ENCODE measurements around the gene AKR1C8.
"Not testable (repeated sequence)": the region's sequence is repeated elsewhere in the genome, so short reads cannot be mapped to it uniquely, and the experiment has no call there.

AKR1C8 gene

GRCh38 chr10:5117026-5117425 lies 67.9 kb downstream of the AKR1C8 start:
- Histone ChIP-seq H3K36me3 (ENCODE audit: control insufficient read depth in 1 of 2, insufficient read depth in 2 of 2, low read length in 2 of 2) (no peaks in the 10 kb centered on the region), H3K9me3 (ENCODE audit: control insufficient read depth in 1 of 2, low read length in 2 of 2) (no peaks in the 10 kb centered on the region), H3K27ac (ENCODE audit: low read depth, low read length) (no peak overlapping the region), H3K4me1 (ENCODE audit: control insufficient read depth in 1 of 2, insufficient read depth in 2 of 2, low read length in 2 of 2) (no peaks in the 10 kb centered on the region), H3K4me3 (ENCODE audit: low read depth in 1 of 2, low read length in 2 of 2) (no peak overlapping the region), H3K9ac (ENCODE audit: low read depth in 1 of 2, low read length in 2 of 2) (no peak overlapping the region), H3K27me3 (ENCODE audit: control insufficient read depth in 1 of 2, insufficient read depth in 2 of 2, low read length in 2 of 2) (no peaks in the 10 kb centered on the region)

DNA sequence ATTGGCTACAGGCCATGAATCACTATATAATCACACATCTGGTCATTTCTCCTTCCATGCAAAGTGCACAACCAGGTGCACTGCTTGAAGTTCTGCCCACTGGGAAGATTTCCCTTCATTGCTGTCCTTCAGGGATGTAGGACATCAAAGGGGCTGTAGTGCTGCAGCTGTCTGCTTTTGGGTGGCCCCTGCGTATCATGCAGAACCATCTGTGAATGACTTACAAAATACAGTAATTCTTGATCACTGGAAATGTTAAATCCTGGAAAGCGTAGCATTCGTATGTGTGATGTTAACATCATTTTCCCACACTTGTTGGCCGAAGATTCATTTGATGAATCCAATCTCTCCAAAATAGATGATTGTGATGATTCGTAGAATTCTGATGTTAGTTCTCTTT lies 68.3 kb downstream of the AKR1C8 start:
- H3K4me3 ChIP-seq (ENCODE audit: low read depth in 1 of 2, low read length in 2 of 2): no peak overlapping the region
- H3K4me1 ChIP-seq (ENCODE audit: control insufficient read depth in 1 of 2, insufficient read depth in 2 of 2, low read length in 2 of 2): no peaks in the 10 kb centered on the region

DNA sequence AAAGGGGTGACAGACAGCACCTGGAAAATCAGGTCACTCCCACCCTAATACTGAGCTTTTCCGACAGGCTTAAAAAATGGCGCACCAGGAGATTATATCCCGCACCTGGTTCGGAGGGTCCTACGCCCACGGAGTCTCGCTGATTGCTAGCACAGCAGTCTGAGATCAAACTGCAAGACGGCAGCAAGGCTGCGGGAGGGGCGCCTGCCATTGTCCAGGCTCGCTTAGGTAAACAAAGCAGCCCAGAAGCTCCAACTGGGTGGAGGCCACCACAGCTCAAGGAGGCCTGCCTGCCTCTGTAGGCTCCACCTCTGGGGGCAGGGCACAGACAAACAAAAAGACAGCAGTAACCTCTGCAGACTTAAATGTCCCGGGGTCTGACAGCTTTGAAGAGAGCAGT lies 75.1 kb downstream of the AKR1C8 start:
- H3K4me3 ChIP-seq (ENCODE audit: low read depth in 1 of 2, low read length in 2 of 2): not testable (repeated sequence)

More for the DNA sequence above, 68.3 kb downstream of the AKR1C8 start:
- no peaks in the 10 kb centered on the region for H3K36me3 ChIP-seq (ENCODE audit: control insufficient read depth in 1 of 2, insufficient read depth in 2 of 2, low read length in 2 of 2)
- H3K27me3 ChIP-seq (ENCODE audit: control insufficient read depth in 1 of 2, insufficient read depth in 2 of 2, low read length in 2 of 2): no peaks in the 10 kb centered on the region
- H3K9me3 ChIP-seq (ENCODE audit: control insufficient read depth in 1 of 2, low read length in 2 of 2): no peaks in the 10 kb centered on the region
- H3K27ac ChIP-seq (ENCODE audit: low read depth, low read length): no peak overlapping the region
- no peak overlapping the region for H3K9ac ChIP-seq (ENCODE audit: low read depth in 1 of 2, low read length in 2 of 2)

GRCh38 chr10:5108658-5109416 lies 76.1 kb downstream of the AKR1C8 start:
- no peaks in the 10 kb centered on the region for H3K4me1 ChIP-seq (ENCODE audit: control insufficient read depth in 1 of 2, insufficient read depth in 2 of 2, low read length in 2 of 2)

More for the DNA sequence above, 75.1 kb downstream of the AKR1C8 start:
- not testable (repeated sequence) for H3K4me1 ChIP-seq (ENCODE audit: control insufficient read depth in 1 of 2, insufficient read depth in 2 of 2, low read length in 2 of 2); H3K27ac ChIP-seq (ENCODE audit: low read depth, low read length); H3K9ac ChIP-seq (ENCODE audit: low read depth in 1 of 2, low read length in 2 of 2); H3K9me3 ChIP-seq (ENCODE audit: control insufficient read depth in 1 of 2, low read length in 2 of 2); H3K27me3 ChIP-seq (ENCODE audit: control insufficient read depth in 1 of 2, insufficient read depth in 2 of 2, low read length in 2 of 2)
- H3K36me3 ChIP-seq (ENCODE audit: control insufficient read depth in 1 of 2, insufficient read depth in 2 of 2, low read length in 2 of 2): peaks cover 15 to 33% of the 10 kb centered on the region in 2 donors

GRCh38 chr10:5107860-5108526 lies 77.0 kb downstream of the AKR1C8 start:
- H3K9ac ChIP-seq (ENCODE audit: low read depth in 1 of 2, low read length in 2 of 2): no peak overlapping the region
- H3K9me3 ChIP-seq (ENCODE audit: control insufficient read depth in 1 of 2, low read length in 2 of 2): peaks cover 0 to 4% of the 10 kb centered on the region in 2 donors
- no peaks in the 10 kb centered on the region for H3K27me3 ChIP-seq (ENCODE audit: control insufficient read depth in 1 of 2, insufficient read depth in 2 of 2, low read length in 2 of 2)
- no peaks in the 10 kb centered on the region for H3K4me1 ChIP-seq (ENCODE audit: control insufficient read depth in 1 of 2, insufficient read depth in 2 of 2, low read length in 2 of 2)
- no peak overlapping the region for H3K4me3 ChIP-seq (ENCODE audit: low read depth in 1 of 2, low read length in 2 of 2)
- H3K27ac ChIP-seq (ENCODE audit: low read depth, low read length): no peak overlapping the region
- peaks cover 15 to 39% of the 10 kb centered on the region in 2 donors for H3K36me3 ChIP-seq (ENCODE audit: control insufficient read depth in 1 of 2, insufficient read depth in 2 of 2, low read length in 2 of 2)

More at GRCh38 chr10:5108658-5109416, 76.1 kb downstream of the AKR1C8 start:
- H3K27ac ChIP-seq (ENCODE audit: low read depth, low read length): no peak overlapping the region
- H3K4me3 ChIP-seq (ENCODE audit: low read depth in 1 of 2, low read length in 2 of 2): no peak overlapping the region
- H3K9me3 ChIP-seq (ENCODE audit: control insufficient read depth in 1 of 2, low read length in 2 of 2): peaks cover 0 to 4% of the 10 kb centered on the region in 2 donors
- no peaks in the 10 kb centered on the region for H3K27me3 ChIP-seq (ENCODE audit: control insufficient read depth in 1 of 2, insufficient read depth in 2 of 2, low read length in 2 of 2)
- H3K36me3 ChIP-seq (ENCODE audit: control insufficient read depth in 1 of 2, insufficient read depth in 2 of 2, low read length in 2 of 2): peaks cover 15 to 33% of the 10 kb centered on the region in 2 donors
- no peak overlapping the region for H3K9ac ChIP-seq (ENCODE audit: low read depth in 1 of 2, low read length in 2 of 2)

- Histone ChIP-seq H3K36me3 (ENCODE audit: control insufficient read depth in 1 of 2, insufficient read depth in 2 of 2, low read length in 2 of 2) (peaks cover 15 to 44% of the 10 kb centered on the region in 2 donors), H3K9me3 (ENCODE audit: control insufficient read depth in 1 of 2, low read length in 2 of 2) (peaks cover 0 to 4% of the 10 kb centered on the region in 2 donors), H3K4me3 (ENCODE audit: low read depth in 1 of 2, low read length in 2 of 2) (no peak overlapping the region), H3K4me1 (ENCODE audit: control insufficient read depth in 1 of 2, insufficient read depth in 2 of 2, low read length in 2 of 2) (no peaks in the 10 kb centered on the region), H3K9ac (ENCODE audit: low read depth in 1 of 2, low read length in 2 of 2) (no peak overlapping the region), H3K27me3 (ENCODE audit: control insufficient read depth in 1 of 2, insufficient read depth in 2 of 2, low read length in 2 of 2) (no peaks in the 10 kb centered on the region), H3K27ac (ENCODE audit: low read depth, low read length) (no peak overlapping the region)
These were observed 78.4 kb downstream of the AKR1C8 start for GRCh38 chr10:5106553-5106952.

- Histone ChIP-seq H3K4me1 (ENCODE audit: control insufficient read depth in 1 of 2, insufficient read depth in 2 of 2, low read length in 2 of 2) (no peaks in the 10 kb centered on the region), H3K9me3 (ENCODE audit: control insufficient read depth in 1 of 2, low read length in 2 of 2) (peaks cover 0 to 4% of the 10 kb centered on the region in 2 donors), H3K36me3 (ENCODE audit: control insufficient read depth in 1 of 2, insufficient read depth in 2 of 2, low read length in 2 of 2) (peaks cover 15 to 50% of the 10 kb centered on the region in 2 donors), H3K27ac (ENCODE audit: low read depth, low read length) (no peak overlapping the region), H3K4me3 (ENCODE audit: low read depth in 1 of 2, low read length in 2 of 2) (no peak overlapping the region), H3K27me3 (ENCODE audit: control insufficient read depth in 1 of 2, insufficient read depth in 2 of 2, low read length in 2 of 2) (no peaks in the 10 kb centered on the region), H3K9ac (ENCODE audit: low read depth in 1 of 2, low read length in 2 of 2) (no peak overlapping the region)
These were observed 79.3 kb downstream of the AKR1C8 start for GRCh38 chr10:5105626-5106025.

All from duodenal mucosa (tissue), 2 donors.